ENCODE data around the gene UMAD1. TPM values are rescaled to one million over a fixed set of nuclear protein-coding genes. Genes with fewer than 3 reads are reported as not detected.

Gene UMAD1
- total RNA-seq, 1 donor from 2014 or later: 20.3 TPM

DNA sequence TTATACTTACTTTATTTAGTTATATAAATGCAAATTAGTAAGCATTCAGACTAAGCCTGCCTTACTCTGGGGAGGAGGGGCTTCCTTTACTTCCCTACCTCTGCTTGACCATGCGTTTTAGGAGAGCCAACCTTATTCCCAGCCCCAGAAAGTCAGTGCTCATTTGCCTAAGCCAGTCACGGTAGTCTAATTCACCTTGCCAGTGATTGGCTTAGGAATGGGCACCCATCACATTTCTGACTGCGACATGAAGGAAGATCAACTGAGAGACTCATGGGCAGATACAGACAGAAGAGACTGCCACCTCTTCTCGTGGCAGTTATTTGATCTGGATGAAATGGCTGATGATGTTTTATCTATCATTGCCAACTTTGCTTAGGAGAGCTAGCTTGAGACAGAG lies 48.4 kb downstream of the UMAD1 start:
- DNase-seq (ENCODE audit: low spot score): no peak

DNA sequence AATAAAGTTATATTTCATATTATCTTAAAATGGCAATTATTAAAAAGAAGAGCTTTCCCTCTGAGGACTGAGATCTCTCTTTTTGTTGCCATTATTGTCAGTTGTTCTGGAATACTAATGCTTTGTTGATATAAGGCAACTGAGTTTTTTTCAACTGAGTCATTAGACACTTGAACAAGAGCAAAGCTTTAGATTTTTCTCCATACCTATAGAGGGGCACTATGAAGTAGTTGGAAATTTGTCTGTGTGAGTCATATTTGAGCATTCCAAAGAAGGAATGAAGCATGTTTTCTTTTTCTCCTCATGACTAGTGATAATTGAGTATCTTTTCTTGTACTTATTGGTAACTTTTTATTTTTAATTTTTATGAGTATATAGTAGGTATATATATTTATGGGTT lies 53.3 kb downstream of the UMAD1 start:
- DNase-seq (ENCODE audit: low spot score): no peak

DNA sequence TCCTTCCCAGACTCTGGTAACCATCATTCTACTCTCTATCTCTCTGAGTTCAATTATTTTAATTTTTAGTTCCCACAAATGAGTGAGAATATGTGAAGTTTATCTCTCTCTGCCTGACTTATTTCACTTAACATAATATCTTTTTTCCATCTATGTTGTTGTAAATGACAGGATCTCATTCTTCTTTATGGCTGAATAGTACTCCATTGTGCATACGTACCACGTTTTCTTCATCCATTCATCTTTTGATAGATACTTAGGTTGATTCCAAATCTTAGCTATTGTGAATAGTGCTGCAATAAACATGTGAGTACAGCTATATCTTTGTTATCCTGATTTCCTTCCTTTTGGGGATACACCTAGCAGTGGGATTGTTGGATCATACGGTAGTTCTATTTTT lies 54.0 kb downstream of the UMAD1 start:
- DNase-seq (ENCODE audit: low spot score): no peak

DNA sequence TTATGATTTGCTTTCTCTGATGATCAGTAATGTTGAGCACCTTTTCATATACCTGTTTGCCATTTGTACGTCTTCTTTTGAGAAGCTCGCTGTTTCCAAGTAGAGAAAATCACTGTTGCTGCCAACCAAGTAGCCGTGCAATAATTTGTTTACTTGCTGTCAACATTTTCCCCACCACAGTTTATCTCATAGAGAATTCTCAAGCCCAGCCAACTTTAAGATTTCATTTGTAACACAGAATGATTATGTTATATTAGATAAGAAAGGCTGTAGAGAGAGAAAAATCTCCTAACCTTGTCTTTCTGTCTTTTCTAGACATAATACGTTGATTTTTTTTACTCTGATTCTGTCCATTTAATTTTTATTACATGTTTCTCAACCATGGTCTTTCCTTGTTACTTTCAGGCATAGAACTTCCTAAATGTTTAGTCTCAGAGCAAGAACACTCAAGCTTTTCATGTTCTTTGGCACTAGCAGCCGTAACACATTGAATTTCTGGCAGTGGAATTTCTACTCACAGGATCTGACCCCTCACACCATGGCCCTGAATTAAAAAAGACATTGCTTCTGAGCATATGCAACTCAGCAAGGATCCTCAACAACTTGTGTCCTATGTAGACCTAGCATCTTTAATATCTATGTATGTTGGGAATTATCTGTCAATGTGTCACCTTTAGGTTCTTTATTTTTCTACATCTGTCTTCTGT lies 54.7 kb downstream of the UMAD1 start:
- DNase-seq (ENCODE audit: low spot score): no peak

DNA sequence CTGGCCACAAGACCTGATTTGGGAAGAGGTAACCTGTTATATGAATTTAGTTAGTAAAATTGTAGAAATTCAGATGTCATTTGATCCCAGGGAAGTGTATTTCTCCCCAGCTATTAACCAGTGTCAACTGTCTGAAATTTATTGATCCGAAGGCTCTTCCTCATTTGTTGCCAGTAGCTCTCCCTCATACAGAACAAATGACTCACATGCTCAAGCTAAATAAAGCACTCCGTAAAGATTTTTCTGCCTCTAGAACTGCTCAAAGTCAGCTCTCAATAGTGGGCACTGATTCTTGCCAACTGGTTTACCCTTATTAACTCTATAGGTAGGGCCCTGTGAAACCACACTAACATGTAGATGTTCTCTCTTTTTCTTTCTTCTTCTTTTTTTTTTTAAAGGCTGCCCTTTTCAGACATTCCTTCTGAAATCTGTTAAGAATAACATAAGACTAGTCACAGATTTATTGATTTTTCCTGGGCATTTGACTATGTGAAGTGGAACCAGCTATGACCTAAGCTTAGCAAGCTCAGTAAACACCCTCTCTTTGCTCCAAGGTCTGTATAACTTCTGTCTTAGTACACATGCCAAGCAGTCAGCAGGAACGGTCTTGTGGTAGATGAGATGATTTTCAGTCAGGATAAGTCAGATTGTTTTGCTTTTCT lies 56.0 kb downstream of the UMAD1 start:
- peak; percentile 35 for DNase-seq (ENCODE audit: low spot score)

DNA sequence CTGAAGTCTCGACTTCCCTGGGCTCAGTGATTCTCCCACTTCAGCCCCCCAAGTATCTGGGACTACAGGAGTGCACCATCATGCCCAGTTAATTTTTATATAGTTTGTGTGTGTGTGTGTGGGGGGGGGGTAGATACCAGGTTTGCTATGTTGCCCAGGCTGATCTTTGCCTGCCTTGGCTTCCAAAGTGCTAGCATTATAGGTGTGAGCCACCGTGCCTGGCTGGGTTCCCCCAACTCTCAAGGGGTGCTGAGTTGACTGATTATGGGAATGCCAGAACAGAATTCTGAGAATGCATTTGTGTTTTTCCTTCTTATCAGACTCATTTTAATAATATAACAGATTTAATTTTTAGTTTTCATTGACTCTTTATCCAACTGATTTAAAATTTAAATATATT lies 58.4 kb downstream of the UMAD1 start:
- DNase-seq (ENCODE audit: low spot score): no peak

DNA sequence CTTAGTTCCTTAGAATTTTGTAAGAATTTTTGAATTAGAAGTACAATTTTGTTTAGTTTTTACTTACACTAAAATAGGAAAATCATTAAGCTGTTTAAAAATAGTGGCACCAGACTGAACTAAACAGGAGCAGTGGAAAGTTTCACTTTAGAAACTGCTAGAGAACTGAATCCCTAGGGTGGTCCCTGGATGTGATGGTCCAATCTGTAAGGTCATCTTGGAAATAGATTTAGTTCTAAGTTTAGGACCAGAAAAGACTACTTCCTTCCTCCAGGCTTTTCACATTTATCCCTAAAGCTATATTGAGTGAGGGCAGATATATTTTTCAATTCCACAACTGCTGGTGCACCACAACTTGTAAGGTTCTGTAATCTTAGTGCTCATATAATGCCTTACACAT lies 58.8 kb downstream of the UMAD1 start:
- no peak for DNase-seq (ENCODE audit: low spot score)

DNA sequence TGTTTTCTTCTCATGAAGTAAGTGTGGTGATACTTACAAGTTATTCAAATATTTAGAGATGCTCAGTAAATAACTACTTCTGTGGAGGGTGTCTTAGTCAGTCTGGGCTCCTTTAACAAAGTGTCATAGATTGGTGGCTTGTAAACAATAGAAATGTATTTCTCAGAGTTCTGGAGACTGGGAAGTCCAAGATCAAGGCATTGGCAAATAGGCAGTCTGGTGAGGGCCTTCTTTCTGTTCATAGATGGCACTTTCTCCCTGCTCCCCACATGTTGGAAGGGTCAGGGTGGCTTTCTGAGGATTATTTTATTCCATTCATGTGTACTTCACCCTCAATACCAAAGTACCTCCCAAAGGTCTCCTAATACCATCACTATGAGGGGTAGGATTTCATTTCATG lies 59.4 kb downstream of the UMAD1 start:
- DNase-seq (ENCODE audit: low spot score): no peak

DNA sequence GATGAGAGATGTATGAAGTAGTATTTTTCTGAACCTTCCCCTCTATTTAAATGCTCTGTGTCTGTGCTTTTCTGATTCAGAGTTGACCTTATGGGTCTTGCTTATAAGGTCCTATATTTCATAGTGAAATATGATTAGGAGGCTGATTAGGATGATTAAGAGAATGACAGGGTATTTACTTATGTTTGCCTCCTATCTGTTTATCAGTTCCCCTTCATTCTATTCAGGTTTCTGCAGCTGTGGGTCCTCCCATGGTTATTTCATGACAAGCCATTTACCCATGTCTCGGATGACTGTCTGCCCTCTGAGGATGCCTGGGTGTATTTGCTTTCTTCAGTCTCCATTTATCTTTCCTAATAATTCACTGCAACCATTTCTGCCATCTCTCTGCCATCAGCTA lies 61.0 kb downstream of the UMAD1 start:
- DNase-seq (ENCODE audit: low spot score): no peak

DNA sequence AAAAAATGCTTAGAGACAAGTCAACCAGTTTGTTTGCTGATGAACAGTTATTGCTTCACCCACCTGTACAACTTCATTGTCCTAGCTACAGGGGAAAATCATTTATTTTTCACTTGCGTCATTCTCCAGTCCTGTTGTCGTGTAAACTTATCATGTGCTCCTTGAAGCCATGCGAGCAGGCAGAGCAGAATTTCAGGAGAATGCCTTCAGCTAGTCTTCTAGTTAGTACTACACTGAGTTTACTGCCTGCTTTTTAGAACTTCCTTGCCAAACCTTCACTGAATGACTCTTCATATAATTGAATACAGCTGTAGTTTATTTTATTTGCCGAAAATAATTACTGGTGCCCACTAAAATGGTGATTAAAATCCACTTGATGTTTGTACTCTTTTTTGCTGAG lies 62.3 kb downstream of the UMAD1 start:
- no peak for DNase-seq (ENCODE audit: low spot score)

DNA sequence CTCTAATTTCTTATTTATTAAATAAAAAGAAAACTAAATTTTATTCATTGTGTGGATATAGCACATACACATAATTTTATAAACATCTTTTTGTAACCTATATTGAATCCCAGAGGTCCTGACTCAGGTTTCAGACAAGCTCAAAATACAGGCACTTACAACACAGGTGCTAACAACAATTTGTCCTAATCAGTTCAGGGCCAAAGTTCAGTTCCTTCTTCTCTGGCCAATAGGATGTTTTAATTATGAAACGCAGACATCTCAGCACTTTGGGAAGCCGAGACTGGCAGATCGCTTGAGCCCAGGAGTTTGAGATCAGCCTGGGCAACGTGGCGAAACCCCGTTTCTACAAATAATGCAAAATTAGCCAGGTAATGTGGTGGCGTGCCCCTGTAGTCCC lies 62.9 kb downstream of the UMAD1 start:
- DNase-seq (ENCODE audit: low spot score): no peak

DNA sequence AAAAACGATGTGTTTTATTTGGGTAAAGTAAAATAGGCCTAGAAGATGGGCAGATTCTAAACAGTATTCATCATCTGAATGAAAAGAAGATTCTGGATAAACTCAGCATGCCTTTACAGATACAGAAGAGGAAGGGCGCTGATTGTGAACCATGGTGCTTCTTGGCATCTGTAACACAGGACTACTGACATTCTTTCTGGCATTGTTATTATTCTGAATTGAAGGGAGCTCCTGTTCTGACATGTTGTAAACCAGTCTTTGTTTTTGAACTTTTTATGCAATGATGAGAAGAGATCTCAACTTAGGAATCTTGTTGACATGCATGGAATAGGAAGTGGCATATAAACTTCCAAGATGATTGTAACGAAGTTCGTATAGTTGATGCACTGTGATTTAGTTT lies 64.3 kb downstream of the UMAD1 start:
- no peak for DNase-seq (ENCODE audit: low spot score)

DNA sequence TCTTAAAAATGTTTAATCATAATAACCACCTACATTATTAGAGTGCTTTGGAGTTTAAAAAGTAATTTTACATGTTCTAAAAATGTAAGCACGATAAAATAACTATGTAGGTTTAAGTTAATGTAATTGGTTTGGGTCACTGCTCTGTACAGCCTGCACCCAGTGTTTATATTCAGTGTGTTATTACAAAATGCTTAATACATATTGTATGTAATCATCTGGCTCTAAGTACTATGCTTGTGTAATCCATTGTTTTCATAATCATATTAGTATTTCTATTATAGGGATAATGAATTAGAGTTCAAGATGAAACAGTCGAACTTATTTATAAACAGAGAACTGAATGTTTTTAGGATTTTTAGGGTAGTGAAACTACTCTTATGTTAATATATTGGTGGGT lies 64.8 kb downstream of the UMAD1 start:
- no peak for DNase-seq (ENCODE audit: low spot score)

DNA sequence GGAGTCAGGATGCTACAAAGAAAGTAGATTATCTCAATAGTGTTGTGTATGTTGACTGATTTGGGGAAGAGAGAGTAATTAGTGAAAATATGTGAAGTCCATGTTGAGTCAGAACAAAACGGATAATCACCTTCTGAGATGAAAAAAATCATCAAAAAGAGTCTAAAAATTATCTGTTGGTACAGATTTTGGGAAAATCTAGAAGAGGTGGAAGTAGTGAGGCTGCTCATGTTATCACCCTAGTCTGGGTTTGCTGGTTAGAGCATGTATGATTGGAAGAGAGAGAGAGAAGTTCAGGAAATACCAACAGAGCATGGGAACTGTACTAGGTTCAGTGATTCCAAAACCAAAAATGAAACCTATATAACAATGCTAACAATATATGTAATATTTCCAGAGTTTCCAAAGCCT lies 65.6 kb downstream of the UMAD1 start:
- no peak for DNase-seq (ENCODE audit: low spot score)

DNA sequence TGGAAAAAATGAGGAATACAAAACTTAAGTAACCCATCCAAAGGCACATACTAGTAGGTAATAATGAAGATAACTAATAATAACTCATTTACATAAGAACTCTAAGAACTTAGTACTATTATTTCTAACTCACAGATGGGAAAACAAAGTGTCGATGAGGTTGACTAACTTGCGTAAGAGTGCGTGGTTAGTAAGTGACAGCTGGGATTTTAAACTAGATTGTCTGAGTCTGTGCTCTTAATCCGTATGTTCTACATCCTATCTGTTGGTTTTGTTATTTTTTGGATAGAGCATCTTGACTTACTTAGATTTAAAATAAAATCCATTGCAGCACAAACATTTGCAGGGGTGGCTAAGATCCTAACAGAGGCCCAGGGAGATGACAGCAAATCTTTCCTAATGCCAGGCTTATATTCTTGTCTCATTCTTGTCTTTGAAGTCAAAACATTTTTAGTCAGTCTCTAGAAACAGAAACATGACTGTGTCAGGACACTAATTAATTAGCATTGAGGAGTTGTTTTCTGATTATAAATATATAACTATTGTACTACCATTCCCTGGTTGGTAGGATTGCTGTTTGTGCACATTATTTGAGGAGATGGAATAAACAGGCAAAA lies 66.1 kb downstream of the UMAD1 start:
- no peak for DNase-seq (ENCODE audit: low spot score)

DNA sequence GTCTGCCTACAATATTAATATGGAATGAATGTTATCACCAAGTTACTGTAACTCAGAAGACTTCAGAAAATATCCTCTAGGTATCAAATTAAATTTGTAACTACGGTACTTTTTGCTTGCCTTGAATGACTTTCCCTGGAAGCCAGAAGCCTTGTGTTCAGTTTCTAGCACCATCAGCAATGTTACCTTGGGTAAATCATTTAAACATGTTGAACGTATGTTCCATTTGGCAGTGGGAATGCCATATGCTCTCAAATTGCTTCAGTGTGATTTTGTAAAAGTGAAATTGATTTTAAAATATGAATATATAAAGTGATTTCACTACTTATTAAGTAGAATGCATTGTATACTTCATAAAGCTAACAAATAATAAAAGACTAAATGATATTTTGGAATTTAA lies 66.7 kb downstream of the UMAD1 start:
- DNase-seq (ENCODE audit: low spot score): no peak

DNA sequence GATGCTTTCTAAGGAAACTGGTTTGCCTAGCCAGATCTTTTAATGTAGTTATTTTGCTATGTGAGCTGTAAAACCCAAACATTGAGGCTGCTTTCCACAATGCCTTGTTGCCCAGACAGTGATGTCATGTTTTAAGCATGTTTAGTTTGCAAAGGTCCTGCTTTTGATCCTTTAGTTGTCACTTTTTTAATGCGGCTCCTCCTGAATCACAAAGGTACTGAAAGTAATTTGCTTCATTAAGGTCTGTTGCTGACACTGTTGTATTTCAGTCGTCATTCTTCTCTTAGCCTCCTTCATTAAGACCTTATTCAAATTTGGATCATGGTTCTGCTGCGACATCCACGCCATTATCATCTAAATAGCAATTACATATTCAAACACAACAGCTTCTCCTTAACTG lies 67.3 kb downstream of the UMAD1 start:
- no peak for DNase-seq (ENCODE audit: low spot score)

DNA sequence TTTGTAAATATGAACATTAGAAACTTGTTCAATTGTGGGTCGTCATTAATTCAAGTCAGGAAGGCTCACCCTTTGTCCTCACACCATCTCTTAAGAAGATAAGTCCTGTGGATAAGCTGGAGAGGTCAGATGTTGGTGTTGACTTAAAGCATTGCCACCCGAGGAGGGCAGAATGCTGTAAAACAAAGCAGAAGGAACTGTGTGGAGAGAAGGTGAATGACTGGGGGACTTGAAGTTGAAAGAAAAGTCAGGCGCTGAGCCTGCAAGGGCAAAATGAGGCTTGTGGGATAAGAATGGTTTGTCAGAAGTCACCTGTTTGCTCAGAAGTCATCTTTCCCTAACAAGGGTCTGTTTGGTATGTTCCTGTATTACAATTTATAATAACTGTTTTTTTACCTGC lies 68.7 kb downstream of the UMAD1 start:
- no peak for DNase-seq (ENCODE audit: low spot score)

DNA sequence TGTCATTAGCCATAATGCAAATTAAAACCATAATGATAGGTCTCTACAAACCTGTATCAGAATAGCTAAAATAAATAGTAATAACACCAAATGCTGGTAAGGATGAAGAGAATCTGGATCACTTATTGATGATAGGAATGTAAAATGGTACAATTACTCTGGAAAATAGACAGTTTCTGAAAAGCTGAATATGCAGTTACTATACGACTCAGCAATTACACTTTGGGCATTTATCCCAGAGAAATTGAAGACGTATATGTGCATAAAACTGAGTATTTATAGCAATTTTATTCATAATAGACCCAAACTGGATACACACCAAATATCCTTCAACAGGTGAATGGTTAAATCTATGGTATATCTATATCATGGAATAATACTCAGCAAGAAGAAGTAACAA lies 69.9 kb downstream of the UMAD1 start:
- no peak for DNase-seq (ENCODE audit: low spot score)

DNA sequence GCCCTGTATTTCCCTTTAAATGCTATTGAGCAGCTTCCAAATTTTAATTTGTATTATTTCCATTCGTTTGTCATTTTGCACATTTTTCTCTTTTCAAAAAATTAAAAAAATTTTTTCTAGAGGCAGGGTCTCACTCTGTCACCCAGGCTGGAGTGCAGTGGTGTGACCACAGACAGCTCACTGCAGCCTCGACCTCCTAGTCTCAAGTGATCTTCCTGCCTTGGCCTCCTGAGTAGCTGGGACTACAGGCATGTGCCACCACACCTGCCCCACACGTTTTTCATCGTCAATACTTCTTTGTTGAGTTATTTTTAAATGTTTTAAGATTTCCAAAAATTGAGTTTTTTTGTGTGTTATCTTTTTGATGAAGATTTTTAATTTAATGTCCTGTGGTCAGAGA lies 73.2 kb downstream of the UMAD1 start:
- no peak for DNase-seq (ENCODE audit: low spot score)

DNA sequence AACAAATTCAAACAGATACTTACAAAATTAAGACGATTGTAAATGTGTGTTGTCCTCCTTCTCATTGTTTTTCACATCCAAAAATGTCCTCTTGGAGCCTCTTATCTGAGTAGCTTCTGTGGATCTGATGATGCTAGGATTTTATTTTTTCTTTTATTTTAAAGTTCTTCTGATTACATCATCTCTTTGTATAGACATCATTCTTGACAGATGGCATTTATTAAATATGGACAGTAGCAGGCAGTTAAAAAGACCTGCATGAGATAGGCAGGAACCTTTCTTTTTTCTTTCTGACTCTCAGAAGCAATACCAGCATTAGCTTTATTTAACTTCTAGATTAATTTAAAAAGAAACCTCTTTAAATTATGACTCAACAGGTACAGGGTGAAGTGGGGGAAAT lies 77.9 kb downstream of the UMAD1 start, which contains the start of gene RPA3:
Gene RPA3, minus strand, starts transcription at position 116 of the 400 bp plus-strand sequence. CDS start 78,189 bp downstream, outside the sequence.
- DNase-seq (ENCODE audit: low spot score): no peak

DNA sequence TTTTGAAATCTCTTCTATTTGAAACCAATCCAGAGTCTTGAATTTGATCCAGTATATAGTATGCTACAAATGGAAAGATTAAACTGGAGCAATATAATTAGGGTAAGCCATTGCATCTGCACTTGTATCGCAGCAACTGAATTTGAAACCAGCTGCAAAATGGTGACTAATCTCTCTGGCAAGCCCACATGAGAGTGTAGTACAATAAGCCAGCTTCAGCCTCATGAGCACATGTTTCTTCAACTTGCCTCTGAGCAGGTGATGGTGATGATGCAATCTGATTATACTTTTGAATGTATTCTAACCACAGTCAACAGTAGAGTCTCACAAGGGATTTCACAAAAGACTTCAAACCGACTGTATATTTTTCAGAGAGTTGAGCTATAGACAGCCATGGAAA lies 78.7 kb downstream of the UMAD1 start:
- DNase-seq (ENCODE audit: low spot score): no peak

DNA sequence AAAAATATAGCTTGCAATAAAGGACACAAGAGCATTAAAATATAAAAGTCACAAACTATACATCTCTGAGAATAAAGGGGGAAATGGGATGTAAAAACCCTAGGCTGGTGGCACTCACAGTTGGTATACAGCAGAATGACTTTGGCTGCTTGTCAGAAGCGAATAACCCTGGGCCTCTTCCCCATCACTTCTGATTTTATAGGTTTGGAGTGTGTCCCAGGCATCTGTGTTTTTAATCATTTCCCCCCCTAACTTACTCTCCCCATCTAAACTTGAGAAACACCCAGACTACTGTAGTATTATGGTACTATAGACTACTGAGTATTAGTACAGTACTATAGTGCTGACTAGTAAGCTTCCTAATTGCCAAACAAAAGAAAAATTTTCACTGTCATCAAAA lies 79.6 kb downstream of the UMAD1 start:
- no peak for DNase-seq (ENCODE audit: low spot score)
